Panc1 (cell line): ENCODE data around the gene AMER2.

Source experiments
- POLR2AphosphoS5 ChIP-seq: IDR thresholded peaks from 2 replicates; pipeline ENCODE4 v1.6.1; 2012; ENCODE audit warnings: mild to moderate bottlenecking, low read depth, low read length, moderate library complexity
- SIN3A ChIP-seq: IDR thresholded peaks from 2 replicates; pipeline ENCODE4 v1.6.1; 2012; ENCODE audit warnings: low read depth, mild to moderate bottlenecking, low read length, moderate library complexity, borderline replicate concordance; ENCODE audit not compliant: insufficient read depth
- TCF7L2 ChIP-seq: IDR thresholded peaks from 2 replicates; pipeline ENCODE4 v1.6.1; 2011; ENCODE audit warnings: mild to moderate bottlenecking, low read depth, low read length, inconsistent platforms
- TF ChIP-seq, protein P1 (sequence below): fragments of 450-650 bp; IDR thresholded peaks from 2 replicates; pipeline ENCODE4 v1.5.1; 2017; ENCODE audit warnings: mild to moderate bottlenecking
- TF ChIP-seq, protein P2 (sequence below), 2 experiments: IDR thresholded peaks; 2 replicates each; pipeline ENCODE4 v1.6.1; 2011 to 2012; ENCODE audit warnings: low read depth in 2 of 2, control low read depth in 1 of 2, low read length in 1 of 2, mild to moderate bottlenecking in 1 of 2, moderate library complexity in 1 of 2; ENCODE audit not compliant: insufficient read depth in 1 of 2

DNA sequence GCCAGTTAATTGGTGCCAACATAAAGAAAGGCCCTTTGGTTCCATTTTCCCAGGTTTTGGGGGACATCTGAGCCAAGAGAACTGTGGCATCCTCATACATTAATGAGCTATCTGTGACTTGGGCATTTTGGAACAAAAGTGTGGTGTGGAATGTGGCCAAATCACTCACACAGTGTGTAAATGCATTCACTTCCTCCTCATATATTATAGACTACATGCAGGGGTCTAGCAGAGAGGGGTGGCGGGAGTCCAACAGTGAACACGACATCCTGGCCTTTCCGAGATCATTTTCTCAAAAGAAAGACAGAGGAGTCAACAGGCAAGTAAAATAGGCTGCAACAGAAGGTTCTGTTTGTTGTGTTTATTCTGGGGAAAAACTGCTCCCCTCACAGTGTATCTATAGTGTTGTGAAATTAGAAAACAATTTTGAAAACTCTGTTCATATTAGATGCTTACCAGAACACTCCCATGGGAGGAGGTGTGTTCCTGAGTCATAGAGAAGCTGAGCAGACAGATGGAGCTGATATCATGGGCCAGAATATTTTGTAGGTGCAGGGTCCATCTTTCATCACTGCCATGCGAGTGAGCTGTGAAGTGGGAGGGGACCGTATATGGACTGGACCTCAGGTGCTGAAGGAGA lies 39.2 kb downstream of the AMER2 start:
- TF ChIP-seq, protein P1, sequence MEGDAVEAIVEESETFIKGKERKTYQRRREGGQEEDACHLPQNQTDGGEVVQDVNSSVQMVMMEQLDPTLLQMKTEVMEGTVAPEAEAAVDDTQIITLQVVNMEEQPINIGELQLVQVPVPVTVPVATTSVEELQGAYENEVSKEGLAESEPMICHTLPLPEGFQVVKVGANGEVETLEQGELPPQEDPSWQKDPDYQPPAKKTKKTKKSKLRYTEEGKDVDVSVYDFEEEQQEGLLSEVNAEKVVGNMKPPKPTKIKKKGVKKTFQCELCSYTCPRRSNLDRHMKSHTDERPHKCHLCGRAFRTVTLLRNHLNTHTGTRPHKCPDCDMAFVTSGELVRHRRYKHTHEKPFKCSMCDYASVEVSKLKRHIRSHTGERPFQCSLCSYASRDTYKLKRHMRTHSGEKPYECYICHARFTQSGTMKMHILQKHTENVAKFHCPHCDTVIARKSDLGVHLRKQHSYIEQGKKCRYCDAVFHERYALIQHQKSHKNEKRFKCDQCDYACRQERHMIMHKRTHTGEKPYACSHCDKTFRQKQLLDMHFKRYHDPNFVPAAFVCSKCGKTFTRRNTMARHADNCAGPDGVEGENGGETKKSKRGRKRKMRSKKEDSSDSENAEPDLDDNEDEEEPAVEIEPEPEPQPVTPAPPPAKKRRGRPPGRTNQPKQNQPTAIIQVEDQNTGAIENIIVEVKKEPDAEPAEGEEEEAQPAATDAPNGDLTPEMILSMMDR: no peak
- TF ChIP-seq SIN3A (no peak), POLR2AphosphoS5 (no peak), TCF7L2 (no peak)
- TF ChIP-seq, protein P2, sequence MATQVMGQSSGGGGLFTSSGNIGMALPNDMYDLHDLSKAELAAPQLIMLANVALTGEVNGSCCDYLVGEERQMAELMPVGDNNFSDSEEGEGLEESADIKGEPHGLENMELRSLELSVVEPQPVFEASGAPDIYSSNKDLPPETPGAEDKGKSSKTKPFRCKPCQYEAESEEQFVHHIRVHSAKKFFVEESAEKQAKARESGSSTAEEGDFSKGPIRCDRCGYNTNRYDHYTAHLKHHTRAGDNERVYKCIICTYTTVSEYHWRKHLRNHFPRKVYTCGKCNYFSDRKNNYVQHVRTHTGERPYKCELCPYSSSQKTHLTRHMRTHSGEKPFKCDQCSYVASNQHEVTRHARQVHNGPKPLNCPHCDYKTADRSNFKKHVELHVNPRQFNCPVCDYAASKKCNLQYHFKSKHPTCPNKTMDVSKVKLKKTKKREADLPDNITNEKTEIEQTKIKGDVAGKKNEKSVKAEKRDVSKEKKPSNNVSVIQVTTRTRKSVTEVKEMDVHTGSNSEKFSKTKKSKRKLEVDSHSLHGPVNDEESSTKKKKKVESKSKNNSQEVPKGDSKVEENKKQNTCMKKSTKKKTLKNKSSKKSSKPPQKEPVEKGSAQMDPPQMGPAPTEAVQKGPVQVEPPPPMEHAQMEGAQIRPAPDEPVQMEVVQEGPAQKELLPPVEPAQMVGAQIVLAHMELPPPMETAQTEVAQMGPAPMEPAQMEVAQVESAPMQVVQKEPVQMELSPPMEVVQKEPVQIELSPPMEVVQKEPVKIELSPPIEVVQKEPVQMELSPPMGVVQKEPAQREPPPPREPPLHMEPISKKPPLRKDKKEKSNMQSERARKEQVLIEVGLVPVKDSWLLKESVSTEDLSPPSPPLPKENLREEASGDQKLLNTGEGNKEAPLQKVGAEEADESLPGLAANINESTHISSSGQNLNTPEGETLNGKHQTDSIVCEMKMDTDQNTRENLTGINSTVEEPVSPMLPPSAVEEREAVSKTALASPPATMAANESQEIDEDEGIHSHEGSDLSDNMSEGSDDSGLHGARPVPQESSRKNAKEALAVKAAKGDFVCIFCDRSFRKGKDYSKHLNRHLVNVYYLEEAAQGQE (IDR thresholded peaks at IDR 0.05; ENCODE audit: insufficient read depth in 1 of 2, low read depth in 2 of 2, low read length in 1 of 2): no peak
